K562 (cell line): Measurements from ENCODE around the gene CFAP92. TPM values are rescaled to one million over a fixed set of nuclear protein-coding genes. Genes with fewer than 3 reads are reported as not detected.
"Not testable (repeated sequence)": the region's sequence is repeated elsewhere in the genome, so short reads cannot be mapped to it uniquely, and the experiment has no call there.

Source experiments
- ATAC-seq: fragments of 200-7000 bp; cut with Tn5 transposase; 3 replicates; pipeline ENCODE4 v1.9.1; 2020; ENCODE audit warnings: moderate library complexity
- BruUV-seq: library from RNA; stranded (reverse); fragments of 400-500 nt; replicated peaks from 2 replicates; lab custom pipeline; 2021; lab: Mats Ljungman, UMichigan
- CTCF ChIA-PET: fragments of 300-600 bp; formaldehyde crosslinking; extraction: SDS; loops from one replicate; lab custom pipeline; 2021; ENCODE audit warnings: low intra/inter-chr PET ratio; lab: Yijun Ruan, JAX
- POLR2A ChIA-PET: fragments of 300-600, 350-650 bp; sonication (Branson Sonifier 250); formaldehyde crosslinking; extraction: SDS; loops from one replicate; lab custom pipeline; 2021; ENCODE audit warnings: antibody characterized with exemption, inconsistent platforms; lab: Yijun Ruan, JAX
- DNase-seq, 4 experiments: peaks; one replicate each; pipeline versions ENCODE4 v3.0.0 to v3.0.0-alpha.2; 2011 to 2018; ENCODE audit warnings: low spot score in 3 of 4, mixed read lengths in 3 of 4; ENCODE audit errors: extremely low read depth in 1 of 4
- FAIRE-seq: peaks from 2 replicates; lab custom pipeline; 2011; peaks lifted over from hg19 to GRCh38; lab: Jason Lieb, UNC
- H2AFZ ChIP-seq: 2 replicates; pipeline ENCODE4 v1.6.0; 2011; ENCODE audit warnings: low read depth, low read length, control low read depth, inconsistent platforms
- H3K27ac ChIP-seq: fragments of 200-600 bp; 3 replicates; pipeline ENCODE4 v1.8.0; 2011; ENCODE audit warnings: low read depth, mild to moderate bottlenecking, control low read depth, inconsistent platforms, low read length, moderate library complexity, mixed read lengths; ENCODE audit errors: extremely low read depth
- H3K27me3 ChIP-seq, 2 experiments: fragments of 300-600 bp in 1 of 2; 2 replicates in 1 of 2; 3 replicates in 1 of 2; pipeline versions ENCODE4 v1.6.0 to v1.8.0; 2011; ENCODE audit warnings: inconsistent platforms in 2 of 2, low read length in 2 of 2, mild to moderate bottlenecking in 1 of 2, mixed read lengths in 1 of 2, moderate library complexity in 1 of 2; ENCODE audit not compliant: control insufficient read depth in 2 of 2, insufficient read depth in 2 of 2
- H3K36me3 ChIP-seq: fragments of 300-600 bp; 3 replicates; pipeline ENCODE4 v1.8.0; 2011; ENCODE audit warnings: mild to moderate bottlenecking, low read length, inconsistent platforms; ENCODE audit not compliant: control insufficient read depth, insufficient read depth
- H3K4me1 ChIP-seq, 2 experiments: fragments of 200-600 bp in 1 of 2; replicated peaks in 1 of 2; 2 replicates in 1 of 2; 3 replicates in 1 of 2; pipeline versions ENCODE4 v1.5.1 to v1.8.0; 2011; ENCODE audit warnings: inconsistent platforms in 2 of 2, low read length in 2 of 2, mild to moderate bottlenecking in 1 of 2, mixed read lengths in 1 of 2, moderate library complexity in 1 of 2; ENCODE audit not compliant: control insufficient read depth in 2 of 2, insufficient read depth in 2 of 2
- H3K4me2 ChIP-seq: 2 replicates; pipeline ENCODE4 v1.6.1; 2011; ENCODE audit warnings: low read length, control low read depth, inconsistent platforms, mixed read lengths; ENCODE audit not compliant: insufficient read depth
- H3K4me3 ChIP-seq: fragments of 200-600 bp; sonication (generic), shearing (Covaris generic); 2 replicates; pipeline ENCODE4 v1.5.1; 2016; ENCODE audit warnings: control low read depth, inconsistent platforms
- H3K79me2 ChIP-seq: fragments of 200-600 bp; 3 replicates; pipeline ENCODE4 v1.8.0; 2011; ENCODE audit warnings: low read length, inconsistent platforms; ENCODE audit not compliant: control insufficient read depth, insufficient read depth
- H3K9ac ChIP-seq, 2 experiments: 2 replicates each; pipeline versions ENCODE4 v1.6.0 to v1.6.1; 2011; ENCODE audit warnings: low read depth in 2 of 2, low read length in 2 of 2, control low read depth in 1 of 2, inconsistent platforms in 1 of 2, mild to moderate bottlenecking in 1 of 2, mixed read lengths in 1 of 2; ENCODE audit not compliant: insufficient read depth in 1 of 2
- H3K9me1 ChIP-seq: one replicate; pipeline ENCODE4 v1.6.0; 2011; ENCODE audit warnings: inconsistent platforms, mild to moderate bottlenecking, low read length, moderate library complexity; ENCODE audit not compliant: control insufficient read depth, insufficient read depth
- H3K9me3 ChIP-seq: replicated peaks from 2 replicates; pipeline ENCODE4 v1.5.1; 2011; ENCODE audit warnings: low read depth, low read length, inconsistent platforms; ENCODE audit not compliant: control insufficient read depth, insufficient read depth
- H4K20me1 ChIP-seq: replicated peaks from 2 replicates; pipeline ENCODE4 v1.6.1; 2011; ENCODE audit warnings: low read length, inconsistent platforms, mixed read lengths; ENCODE audit not compliant: control insufficient read depth, insufficient read depth
- KDM1A ChIP-seq, 2 experiments: fragments of 450-650 bp; IDR thresholded peaks; 2 replicates each; pipeline ENCODE4 v1.6.1; 2016; ENCODE audit warnings: mild to moderate bottlenecking in 2 of 2
- XRCC5 ChIP-seq: fragments of 200-400 bp; formaldehyde crosslinking; IDR thresholded peaks from 2 replicates; pipeline ENCODE4 v1.6.1; 2017; ENCODE audit warnings: low read depth, mild to moderate bottlenecking, low read length
- ZBED1 ChIP-seq: IDR thresholded peaks from 2 replicates; pipeline ENCODE4 v1.6.1; 2014
- WGBS: fragments of 100-300 bp; shearing (Covaris generic); methylation state at CpG from one replicate; pipeline ENCODE4 v1.1.6; 2016; ENCODE audit warnings: low coverage, mixed read lengths; ENCODE audit not compliant: insufficient coverage; ENCODE audit errors: missing lambda C conversion rate; 5-methylcytosine and 5-hydroxymethylcytosine counted together
- in situ Hi-C: fragments of 300-500 bp; cut with MboI; formaldehyde crosslinking; loops from 4 replicates; pipeline ENCODE4 v1.15.0; 2018; ENCODE audit warnings: inconsistent platforms, mixed read lengths
- intact Hi-C: fragments of 100-400 bp; cut with micrococcal nuclease; formaldehyde crosslinking; loops from 2 replicates; pipeline ENCODE4 v1.14.2; 2022
- polyA plus RNA-seq, 8 experiments: library from polyadenylated mRNA; depleted of rRNA in 4 of 8; stranded (reverse) in 5 of 8; unstranded in 3 of 8; fragments of >200 nt; fragmentation: Nextera tagmentation in 2 of 8; fragmentation: Illumina TruSeq in 1 of 8; extraction: Ambion mirVana in 2 of 8; extraction: Trizol in 1 of 8; gene quantifications; 2 replicates each; pipeline versions ENCODE4 v1.2.1 to v1.2.3, GENCODE V29; 2011 to 2014; ENCODE audit warnings: inconsistent platforms in 1 of 8, missing spikeins in 1 of 8
- total RNA-seq, 7 experiments: library from RNA; depleted of rRNA in 6 of 7; stranded (reverse); fragments of >200 nt in 6 of 7; fragmentation: Illumina TruSeq in 2 of 7; extraction: Trizol in 2 of 7; gene quantifications; 2 replicates each; pipeline versions ENCODE4 v1.2.1 to v1.2.3, GENCODE V29; 2011 to 2021; ENCODE audit warnings: low replicate concordance in 1 of 7

CFAP92 gene
- total and polyA plus RNA-seq, 9 of the 15 experiments (the other 6 are each of a cell fraction or from before 2014, with no cell fraction given) = 0.06 to 0.62 (median 0.36) TPM

GRCh38 chr3:128881576-128881975 is 112.3 kb downstream of the CFAP92 start:
- Histone ChIP-seq H3K27ac (no peak overlapping the region), H2AFZ (no peak overlapping the region), H3K9me1 (no peaks in the 10 kb centered on the region), H3K9ac (peak overlapping the region; percentile 33 to 98; a peak in 1 of 4 replicates), H4K20me1 (no peaks in the 10 kb centered on the region), H3K79me2 (peaks cover 61% of the 10 kb centered on the region), H3K4me2 (peak overlapping the region; percentile 95; the same call in 1 of the 2 replicates), H3K36me3 (peaks cover 45% of the 10 kb centered on the region; the same call in 2 of the 3 replicates), H3K4me3 (peak overlapping the region; percentile 74; the same call in 1 of the 2 replicates), H3K9me3 (no peaks in the 10 kb centered on the region), H3K27me3 (no peaks in the 10 kb centered on the region), H3K4me1 (peaks cover 6 to 12% of the 10 kb centered on the region in 2 experiments; a peak in 3 of 5 replicates)
- TF ChIP-seq ZBED1 (no peak), KDM1A (IDR thresholded peaks at IDR 0.05) (no peak), XRCC5 (no peak)
- CTCF ChIA-PET = no interaction called here
- DNase-seq = no peak
- FAIRE-seq = no peak
- no peak for ATAC-seq
- POLR2A ChIA-PET = no interaction called here
- in situ Hi-C loops (no loop called here), intact Hi-C loops (no loop called here)
- no TSS peak for BruUV-seq
- WGBS = 77% methylated on average over 6 of the region's 6 CpGs

DNA sequence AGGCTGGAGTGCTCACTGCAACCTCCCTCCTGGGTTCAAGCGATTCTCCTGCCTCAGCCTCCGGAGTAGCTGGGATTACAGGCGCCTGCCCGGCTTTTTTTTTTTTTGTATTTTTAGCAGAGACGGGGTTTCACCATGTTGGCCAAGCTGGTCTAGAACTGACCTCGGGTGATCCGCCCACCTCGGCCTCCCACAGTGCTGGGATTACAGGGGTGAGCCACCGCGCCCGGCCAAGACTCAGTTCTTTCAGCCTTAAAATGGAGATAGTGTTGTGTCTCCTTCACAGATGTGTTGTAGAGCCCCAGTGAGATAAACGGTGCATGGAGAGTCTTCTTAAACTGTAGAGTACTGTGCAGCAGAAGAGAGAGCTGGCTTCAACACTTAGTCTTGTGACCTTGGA is 113.4 kb downstream of the CFAP92 start:
- peak; percentile 7; the same call in 1 of the 3 replicates for ATAC-seq
- H3K27me3 ChIP-seq, intact Hi-C loops, POLR2A ChIA-PET, BruUV-seq, H2AFZ ChIP-seq, H3K9me1 ChIP-seq, H3K9me3 ChIP-seq, CTCF ChIA-PET, DNase-seq, H3K27ac ChIP-seq, in situ Hi-C loops, FAIRE-seq, H4K20me1 ChIP-seq: not testable (repeated sequence)
- Histone ChIP-seq H3K4me3 (peak overlapping the region; percentile 74), H3K79me2 (peaks cover 61% of the 10 kb centered on the region), H3K4me1 (peaks cover 6 to 12% of the 10 kb centered on the region in 2 experiments; a peak in 3 of 5 replicates), H3K9ac (peak overlapping the region; percentile 98), H3K4me2 (peak overlapping the region; percentile 95), H3K36me3 (peaks cover 45% of the 10 kb centered on the region; the same call in 2 of the 3 replicates)
- 11% methylated on average over 2 of the region's 12 CpGs for WGBS
